K562 (cell line): ENCODE data around the gene SLC1A4. TPM values are rescaled to one million over a fixed set of nuclear protein-coding genes. Genes with fewer than 3 reads are reported as not detected.

Experiments
- ATAC-seq: fragments of 200-7000 bp; cut with Tn5 transposase; 3 replicates; pipeline ENCODE4 v1.9.1; 2020; ENCODE audit warnings: moderate library complexity
- BruUV-seq: library from RNA; stranded (reverse); fragments of 400-500 nt; replicated peaks from 2 replicates; lab custom pipeline; 2021; lab: Mats Ljungman, UMichigan
- CTCF ChIA-PET: fragments of 300-600 bp; formaldehyde crosslinking; extraction: SDS; loops from one replicate; lab custom pipeline; 2021; ENCODE audit warnings: low intra/inter-chr PET ratio; lab: Yijun Ruan, JAX
- POLR2A ChIA-PET: fragments of 300-600, 350-650 bp; sonication (Branson Sonifier 250); formaldehyde crosslinking; extraction: SDS; loops from one replicate; lab custom pipeline; 2021; ENCODE audit warnings: antibody characterized with exemption, inconsistent platforms; lab: Yijun Ruan, JAX
- DNase-seq, 4 experiments: peaks; one replicate each; pipeline versions ENCODE4 v3.0.0 to v3.0.0-alpha.2; 2011 to 2018; ENCODE audit warnings: low spot score in 3 of 4, mixed read lengths in 3 of 4; ENCODE audit errors: extremely low read depth in 1 of 4
- FAIRE-seq: peaks from 2 replicates; lab custom pipeline; 2011; peaks lifted over from hg19 to GRCh38; lab: Jason Lieb, UNC
- H2AFZ ChIP-seq: 2 replicates; pipeline ENCODE4 v1.6.0; 2011; ENCODE audit warnings: low read depth, low read length, control low read depth, inconsistent platforms
- H3K27ac ChIP-seq: fragments of 200-600 bp; 3 replicates; pipeline ENCODE4 v1.8.0; 2011; ENCODE audit warnings: low read depth, mild to moderate bottlenecking, control low read depth, inconsistent platforms, low read length, moderate library complexity, mixed read lengths; ENCODE audit errors: extremely low read depth
- H3K27me3 ChIP-seq, 2 experiments: fragments of 300-600 bp in 1 of 2; 2 replicates in 1 of 2; 3 replicates in 1 of 2; pipeline versions ENCODE4 v1.6.0 to v1.8.0; 2011; ENCODE audit warnings: inconsistent platforms in 2 of 2, low read length in 2 of 2, mild to moderate bottlenecking in 1 of 2, mixed read lengths in 1 of 2, moderate library complexity in 1 of 2; ENCODE audit not compliant: control insufficient read depth in 2 of 2, insufficient read depth in 2 of 2
- H3K36me3 ChIP-seq: fragments of 300-600 bp; 3 replicates; pipeline ENCODE4 v1.8.0; 2011; ENCODE audit warnings: mild to moderate bottlenecking, low read length, inconsistent platforms; ENCODE audit not compliant: control insufficient read depth, insufficient read depth
- H3K4me1 ChIP-seq, 2 experiments: fragments of 200-600 bp in 1 of 2; replicated peaks in 1 of 2; 2 replicates in 1 of 2; 3 replicates in 1 of 2; pipeline versions ENCODE4 v1.5.1 to v1.8.0; 2011; ENCODE audit warnings: inconsistent platforms in 2 of 2, low read length in 2 of 2, mild to moderate bottlenecking in 1 of 2, mixed read lengths in 1 of 2, moderate library complexity in 1 of 2; ENCODE audit not compliant: control insufficient read depth in 2 of 2, insufficient read depth in 2 of 2
- H3K4me2 ChIP-seq: 2 replicates; pipeline ENCODE4 v1.6.1; 2011; ENCODE audit warnings: low read length, control low read depth, inconsistent platforms, mixed read lengths; ENCODE audit not compliant: insufficient read depth
- H3K4me3 ChIP-seq: fragments of 200-600 bp; sonication (generic), shearing (Covaris generic); 2 replicates; pipeline ENCODE4 v1.5.1; 2016; ENCODE audit warnings: control low read depth, inconsistent platforms
- H3K79me2 ChIP-seq: fragments of 200-600 bp; 3 replicates; pipeline ENCODE4 v1.8.0; 2011; ENCODE audit warnings: low read length, inconsistent platforms; ENCODE audit not compliant: control insufficient read depth, insufficient read depth
- H3K9ac ChIP-seq, 2 experiments: 2 replicates each; pipeline versions ENCODE4 v1.6.0 to v1.6.1; 2011; ENCODE audit warnings: low read depth in 2 of 2, low read length in 2 of 2, control low read depth in 1 of 2, inconsistent platforms in 1 of 2, mild to moderate bottlenecking in 1 of 2, mixed read lengths in 1 of 2; ENCODE audit not compliant: insufficient read depth in 1 of 2
- H3K9me1 ChIP-seq: one replicate; pipeline ENCODE4 v1.6.0; 2011; ENCODE audit warnings: inconsistent platforms, mild to moderate bottlenecking, low read length, moderate library complexity; ENCODE audit not compliant: control insufficient read depth, insufficient read depth
- H3K9me3 ChIP-seq: replicated peaks from 2 replicates; pipeline ENCODE4 v1.5.1; 2011; ENCODE audit warnings: low read depth, low read length, inconsistent platforms; ENCODE audit not compliant: control insufficient read depth, insufficient read depth
- H4K20me1 ChIP-seq: replicated peaks from 2 replicates; pipeline ENCODE4 v1.6.1; 2011; ENCODE audit warnings: low read length, inconsistent platforms, mixed read lengths; ENCODE audit not compliant: control insufficient read depth, insufficient read depth
- ATF7 ChIP-seq: fragments of 450-650 bp; IDR thresholded peaks from 2 replicates; pipeline ENCODE4 v1.7.1; 2014; ENCODE audit warnings: mild to moderate bottlenecking, moderate library complexity
- CBFB ChIP-seq: sonication (generic); formaldehyde crosslinking; IDR thresholded peaks from 2 replicates; pipeline ENCODE4 v1.4.0; 2020; ENCODE audit warnings: mild to moderate bottlenecking, missing genetic modification reagents
- CEBPB ChIP-seq: fragments of 450-650 bp; IDR thresholded peaks from 2 replicates; pipeline ENCODE4 v1.6.1; 2016; ENCODE audit warnings: missing genetic modification characterization, missing compliant biosample characterization
- CEBPG ChIP-seq, 3 experiments: fragments of 200-800 bp in 1 of 3; sonication (Bioruptor generic) in 1 of 3; sonication (generic) in 1 of 3; formaldehyde crosslinking in 1 of 3; IDR thresholded peaks in 2 of 3; conservative IDR thresholded peaks in 1 of 3; 2 replicates each; pipeline versions ENCODE4 v1.6.1 to v1.8.0; 2016 to 2022; ENCODE audit warnings: missing compliant biosample characterization in 2 of 3, missing genetic modification characterization in 2 of 3, mild to moderate bottlenecking in 1 of 3, missing genetic modification reagents in 1 of 3
- CREB1 ChIP-seq, 2 experiments: sonication (generic) in 1 of 2; formaldehyde crosslinking in 1 of 2; IDR thresholded peaks; 2 replicates each; pipeline versions ENCODE4 v1.6.1 to v1.8.0; 2012 to 2022; ENCODE audit warnings: inconsistent platforms in 1 of 2, mild to moderate bottlenecking in 1 of 2, missing genetic modification reagents in 1 of 2, moderate library complexity in 1 of 2
- CTBP1 ChIP-seq: fragments of 450-650 bp; IDR thresholded peaks from 2 replicates; pipeline ENCODE4 v1.6.1; 2016; ENCODE audit warnings: borderline replicate concordance
- HOXB6 ChIP-seq: fragments of 250-450 bp; sonication (Bioruptor Pico); IDR thresholded peaks from 2 replicates; pipeline ENCODE4 v1.5.1; 2022; ENCODE audit warnings: mild to moderate bottlenecking, borderline replicate concordance
- MYC ChIP-seq, 2 experiments: fragments of 250-450 bp in 1 of 2; sonication (Bioruptor Pico) in 1 of 2; IDR thresholded peaks; 2 replicates each; pipeline versions ENCODE4 v1.5.1 to v1.6.1; 2012 to 2021; ENCODE audit warnings: low read depth in 2 of 2, borderline replicate concordance in 1 of 2, improper control_type of control experiment in 1 of 2, low read length in 1 of 2, mild to moderate bottlenecking in 1 of 2, moderate library complexity in 1 of 2
- WGBS: fragments of 100-300 bp; shearing (Covaris generic); methylation state at CpG from one replicate; pipeline ENCODE4 v1.1.6; 2016; ENCODE audit warnings: low coverage, mixed read lengths; ENCODE audit not compliant: insufficient coverage; ENCODE audit errors: missing lambda C conversion rate; 5-methylcytosine and 5-hydroxymethylcytosine counted together
- in situ Hi-C: fragments of 300-500 bp; cut with MboI; formaldehyde crosslinking; loops from 4 replicates; pipeline ENCODE4 v1.15.0; 2018; ENCODE audit warnings: inconsistent platforms, mixed read lengths
- intact Hi-C: fragments of 100-400 bp; cut with micrococcal nuclease; formaldehyde crosslinking; loops from 2 replicates; pipeline ENCODE4 v1.14.2; 2022
- polyA plus RNA-seq, 8 experiments: library from polyadenylated mRNA; depleted of rRNA in 4 of 8; stranded (reverse) in 5 of 8; unstranded in 3 of 8; fragments of >200 nt; fragmentation: Nextera tagmentation in 2 of 8; fragmentation: Illumina TruSeq in 1 of 8; extraction: Ambion mirVana in 2 of 8; extraction: Trizol in 1 of 8; gene quantifications; 2 replicates each; pipeline versions ENCODE4 v1.2.1 to v1.2.3, GENCODE V29; 2011 to 2014; ENCODE audit warnings: inconsistent platforms in 1 of 8, missing spikeins in 1 of 8
- total RNA-seq, 7 experiments: library from RNA; depleted of rRNA in 6 of 7; stranded (reverse); fragments of >200 nt in 6 of 7; fragmentation: Illumina TruSeq in 2 of 7; extraction: Trizol in 2 of 7; gene quantifications; 2 replicates each; pipeline versions ENCODE4 v1.2.1 to v1.2.3, GENCODE V29; 2011 to 2021; ENCODE audit warnings: low replicate concordance in 1 of 7
- TF ChIP-seq, protein P1 (sequence below), 2 experiments: fragments of 450-650 bp in 1 of 2; sonication (generic) in 1 of 2; formaldehyde crosslinking in 1 of 2; IDR thresholded peaks in 1 of 2; conservative IDR thresholded peaks in 1 of 2; 2 replicates each; pipeline versions ENCODE4 v1.6.1 to v1.8.1; 2016 to 2023; ENCODE audit warnings: mild to moderate bottlenecking in 2 of 2, moderate library complexity in 2 of 2, inconsistent platforms in 1 of 2, missing genetic modification reagents in 1 of 2
- TF ChIP-seq, protein P2 (sequence below): fragments of 150-350 bp; conservative IDR thresholded peaks from 2 replicates; pipeline ENCODE4 v1.6.1; 2014; ENCODE audit warnings: low read length
- TF ChIP-seq, protein P3 (sequence below): IDR thresholded peaks from 2 replicates; pipeline ENCODE4 v1.6.1; 2016; ENCODE audit warnings: missing genetic modification characterization, missing compliant biosample characterization

SLC1A4 gene
- total and polyA plus RNA-seq, 9 of the 15 experiments (the other 6 are each of a cell fraction or from before 2014, with no cell fraction given): 4.4 to 24.0 (median 10.9) TPM

DNA sequence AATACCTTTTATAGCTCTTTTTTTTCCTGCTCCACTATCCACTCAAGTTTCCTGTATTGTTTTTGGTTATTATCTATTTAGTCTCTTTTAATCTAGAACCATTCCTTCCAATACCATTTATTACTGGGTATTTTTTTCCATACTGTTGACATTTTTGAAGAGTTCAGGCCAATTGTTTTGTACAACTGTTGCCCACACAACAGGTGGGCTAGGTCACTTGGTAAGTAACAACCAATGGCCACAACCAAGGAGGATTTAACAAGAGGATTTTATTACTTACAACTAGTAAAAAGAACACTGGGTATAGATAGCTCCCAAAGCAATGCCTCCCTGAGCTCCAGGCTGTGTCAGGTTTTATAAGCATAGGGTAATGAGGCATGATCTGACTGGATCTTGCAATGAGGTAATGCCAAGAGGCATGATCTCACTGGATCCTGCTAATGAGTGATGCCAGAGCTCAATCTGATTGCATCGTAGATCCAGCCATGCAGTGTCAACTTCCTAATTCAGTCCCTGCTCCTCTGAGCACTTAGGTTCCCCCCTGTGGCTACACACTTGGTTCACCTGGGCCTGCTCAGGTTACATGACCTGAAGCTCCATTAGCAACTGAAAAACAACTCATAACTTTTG lies 59.9 kb downstream of the SLC1A4 start:
- no peaks in the 10 kb centered on the region for H3K27me3 ChIP-seq
- no peaks in the 10 kb centered on the region for H4K20me1 ChIP-seq
- peaks cover 10% of the 10 kb centered on the region for H3K9me3 ChIP-seq
- H3K4me3 ChIP-seq: no peak overlapping the region
- BruUV-seq: no TSS peak
- TF ChIP-seq, protein P1, sequence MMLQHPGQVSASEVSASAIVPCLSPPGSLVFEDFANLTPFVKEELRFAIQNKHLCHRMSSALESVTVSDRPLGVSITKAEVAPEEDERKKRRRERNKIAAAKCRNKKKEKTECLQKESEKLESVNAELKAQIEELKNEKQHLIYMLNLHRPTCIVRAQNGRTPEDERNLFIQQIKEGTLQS (IDR thresholded peaks at IDR 0.05): peak; percentile 42; the same call in 1 of the 2 replicates
- TF ChIP-seq, protein P1 (CRISPR knock-in tag; conservative IDR thresholded peaks at IDR 0.05): no peak
- peak; percentile 54; the same call in 1 of the 2 replicates for TF ChIP-seq ATF7
- TF ChIP-seq CBFB (CRISPR knock-in tag): no peak
- no peak for TF ChIP-seq HOXB6 (CRISPR knock-in tag)
- TF ChIP-seq CEBPG (CRISPR knock-in tag; IDR thresholded peaks at IDR 0.05): peak; percentile 71
- TF ChIP-seq CEBPG (tag; conservative IDR thresholded peaks at IDR 0.05 in 1 of 2, IDR thresholded peaks at IDR 0.05 in 1 of 2): peak in 1 of 2 experiments; percentile 50; a peak in 1 of 4 replicates
- no peak for TF ChIP-seq CREB1 (IDR thresholded peaks at IDR 0.05)
- TF ChIP-seq CREB1 (CRISPR knock-in tag; IDR thresholded peaks at IDR 0.05): peak; percentile 39; the same call in 1 of the 2 replicates
- 0 out of 2 replicates have a peak, but pooled peaks have one; percentile 15 for TF ChIP-seq MYC (IDR thresholded peaks at IDR 0.05; ENCODE audit: low read depth, low read length)
- TF ChIP-seq MYC (CRISPR knock-in tag; IDR thresholded peaks at IDR 0.05; ENCODE audit: borderline replicate concordance, low read depth): no peak
- TF ChIP-seq CTBP1: no peak
- TF ChIP-seq CEBPB (tag): no peak
- TF ChIP-seq, protein P2, sequence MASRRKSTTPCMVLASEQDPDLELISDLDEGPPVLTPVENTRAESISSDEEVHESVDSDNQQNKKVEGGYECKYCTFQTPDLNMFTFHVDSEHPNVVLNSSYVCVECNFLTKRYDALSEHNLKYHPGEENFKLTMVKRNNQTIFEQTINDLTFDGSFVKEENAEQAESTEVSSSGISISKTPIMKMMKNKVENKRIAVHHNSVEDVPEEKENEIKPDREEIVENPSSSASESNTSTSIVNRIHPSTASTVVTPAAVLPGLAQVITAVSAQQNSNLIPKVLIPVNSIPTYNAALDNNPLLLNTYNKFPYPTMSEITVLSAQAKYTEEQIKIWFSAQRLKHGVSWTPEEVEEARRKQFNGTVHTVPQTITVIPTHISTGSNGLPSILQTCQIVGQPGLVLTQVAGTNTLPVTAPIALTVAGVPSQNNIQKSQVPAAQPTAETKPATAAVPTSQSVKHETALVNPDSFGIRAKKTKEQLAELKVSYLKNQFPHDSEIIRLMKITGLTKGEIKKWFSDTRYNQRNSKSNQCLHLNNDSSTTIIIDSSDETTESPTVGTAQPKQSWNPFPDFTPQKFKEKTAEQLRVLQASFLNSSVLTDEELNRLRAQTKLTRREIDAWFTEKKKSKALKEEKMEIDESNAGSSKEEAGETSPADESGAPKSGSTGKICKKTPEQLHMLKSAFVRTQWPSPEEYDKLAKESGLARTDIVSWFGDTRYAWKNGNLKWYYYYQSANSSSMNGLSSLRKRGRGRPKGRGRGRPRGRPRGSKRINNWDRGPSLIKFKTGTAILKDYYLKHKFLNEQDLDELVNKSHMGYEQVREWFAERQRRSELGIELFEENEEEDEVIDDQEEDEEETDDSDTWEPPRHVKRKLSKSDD: no peak
- TF ChIP-seq, protein P3, sequence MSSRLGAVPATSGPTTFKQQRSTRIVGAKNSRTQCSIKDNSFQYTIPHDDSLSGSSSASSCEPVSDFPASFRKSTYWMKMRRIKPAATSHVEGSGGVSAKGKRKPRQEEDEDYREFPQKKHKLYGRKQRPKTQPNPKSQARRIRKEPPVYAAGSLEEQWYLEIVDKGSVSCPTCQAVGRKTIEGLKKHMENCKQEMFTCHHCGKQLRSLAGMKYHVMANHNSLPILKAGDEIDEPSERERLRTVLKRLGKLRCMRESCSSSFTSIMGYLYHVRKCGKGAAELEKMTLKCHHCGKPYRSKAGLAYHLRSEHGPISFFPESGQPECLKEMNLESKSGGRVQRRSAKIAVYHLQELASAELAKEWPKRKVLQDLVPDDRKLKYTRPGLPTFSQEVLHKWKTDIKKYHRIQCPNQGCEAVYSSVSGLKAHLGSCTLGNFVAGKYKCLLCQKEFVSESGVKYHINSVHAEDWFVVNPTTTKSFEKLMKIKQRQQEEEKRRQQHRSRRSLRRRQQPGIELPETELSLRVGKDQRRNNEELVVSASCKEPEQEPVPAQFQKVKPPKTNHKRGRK (tag): no peak
- DNase-seq: no peak
- no peaks in the 10 kb centered on the region for H3K9me1 ChIP-seq
- no peaks in the 10 kb centered on the region for H3K79me2 ChIP-seq
- WGBS: 40% methylated on average over 1 of the region's 1 CpG
- H3K36me3 ChIP-seq: no peaks in the 10 kb centered on the region; the same call in 2 of the 3 replicates
- no peak overlapping the region for H2AFZ ChIP-seq
- no peak overlapping the region for H3K27ac ChIP-seq
- ChIA-PET POLR2A (interaction anchor here (0.7 kb wide), 1 partner anchor 575 kb away, joined by 3 read pairs; no protein-coding TSS in a partner anchor), CTCF (no interaction called here)
- in situ Hi-C loops: no loop called here
- peak; percentile 56; the same call in 2 of the 3 replicates for ATAC-seq
- no peaks in the 10 kb centered on the region for H3K4me1 ChIP-seq
- intact Hi-C loops: no loop called here
- H3K4me2 ChIP-seq: no peak overlapping the region
- H3K9ac ChIP-seq: no peak overlapping the region
- no peak for FAIRE-seq
